Measurements from ENCODE around the gene PITPNC1. TPM values are rescaled to one million over a fixed set of nuclear protein-coding genes. Genes with fewer than 3 reads are reported as not detected.

PITPNC1 gene
- total RNA-seq, 4 donors from 2014 or later, result 2.3 to 8.6 (median 4.3) TPM

DNA sequence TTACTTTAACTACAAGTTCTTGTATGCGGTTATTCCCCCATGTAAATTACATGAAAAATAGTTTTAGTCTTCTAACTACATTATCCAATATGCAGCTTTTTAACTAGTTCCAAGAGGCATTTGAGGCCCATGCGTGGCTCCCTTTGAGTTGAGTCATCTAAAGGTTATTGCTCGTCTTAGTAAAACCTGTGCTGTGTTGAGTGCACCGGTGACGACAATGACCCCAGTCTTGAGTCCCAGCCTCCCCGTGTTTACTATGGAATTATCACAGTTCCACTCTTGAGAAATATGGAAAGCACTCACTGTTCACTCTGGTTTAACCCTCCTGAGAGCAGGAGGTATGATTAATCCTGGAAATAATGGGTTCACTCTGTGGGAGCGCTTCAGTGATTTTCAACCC lies 119.2 kb downstream of the PITPNC1 start:
- peaks cover 0 to 9% (median 7%) of the 10 kb centered on the region in 3 donors for H3K27me3 ChIP-seq
- no peak overlapping the region for H3K27ac ChIP-seq
- peaks cover 17 to 21% of the 10 kb centered on the region in 2 donors for H3K4me1 ChIP-seq
- intact Hi-C loops (cut with DNase I; ENCODE audit: low total_unique reads) (no loop called here), in situ Hi-C loops (cut with MboI; ENCODE audit: low sequenced_read_pairs in 4 of 4) (loop anchor here in 1 of 4 donors (25.0 kb wide), 1 partner anchor 191 kb away; no protein-coding TSS in a partner anchor)
- no peaks in the 10 kb centered on the region for H3K9me3 ChIP-seq
- no peak for ATAC-seq
- H3K36me3 ChIP-seq, result no peaks in the 10 kb centered on the region
- H3K4me3 ChIP-seq, result no peak overlapping the region
- TF ChIP-seq, protein P1, sequence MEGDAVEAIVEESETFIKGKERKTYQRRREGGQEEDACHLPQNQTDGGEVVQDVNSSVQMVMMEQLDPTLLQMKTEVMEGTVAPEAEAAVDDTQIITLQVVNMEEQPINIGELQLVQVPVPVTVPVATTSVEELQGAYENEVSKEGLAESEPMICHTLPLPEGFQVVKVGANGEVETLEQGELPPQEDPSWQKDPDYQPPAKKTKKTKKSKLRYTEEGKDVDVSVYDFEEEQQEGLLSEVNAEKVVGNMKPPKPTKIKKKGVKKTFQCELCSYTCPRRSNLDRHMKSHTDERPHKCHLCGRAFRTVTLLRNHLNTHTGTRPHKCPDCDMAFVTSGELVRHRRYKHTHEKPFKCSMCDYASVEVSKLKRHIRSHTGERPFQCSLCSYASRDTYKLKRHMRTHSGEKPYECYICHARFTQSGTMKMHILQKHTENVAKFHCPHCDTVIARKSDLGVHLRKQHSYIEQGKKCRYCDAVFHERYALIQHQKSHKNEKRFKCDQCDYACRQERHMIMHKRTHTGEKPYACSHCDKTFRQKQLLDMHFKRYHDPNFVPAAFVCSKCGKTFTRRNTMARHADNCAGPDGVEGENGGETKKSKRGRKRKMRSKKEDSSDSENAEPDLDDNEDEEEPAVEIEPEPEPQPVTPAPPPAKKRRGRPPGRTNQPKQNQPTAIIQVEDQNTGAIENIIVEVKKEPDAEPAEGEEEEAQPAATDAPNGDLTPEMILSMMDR (IDR thresholded peaks at IDR 0.05 in 4 of 5, conservative IDR thresholded peaks at IDR 0.05 in 1 of 5), result no peak
- TF ChIP-seq POLR2A (IDR thresholded peaks at IDR 0.05), result no peak
- DNase-seq, result no peak

DNA sequence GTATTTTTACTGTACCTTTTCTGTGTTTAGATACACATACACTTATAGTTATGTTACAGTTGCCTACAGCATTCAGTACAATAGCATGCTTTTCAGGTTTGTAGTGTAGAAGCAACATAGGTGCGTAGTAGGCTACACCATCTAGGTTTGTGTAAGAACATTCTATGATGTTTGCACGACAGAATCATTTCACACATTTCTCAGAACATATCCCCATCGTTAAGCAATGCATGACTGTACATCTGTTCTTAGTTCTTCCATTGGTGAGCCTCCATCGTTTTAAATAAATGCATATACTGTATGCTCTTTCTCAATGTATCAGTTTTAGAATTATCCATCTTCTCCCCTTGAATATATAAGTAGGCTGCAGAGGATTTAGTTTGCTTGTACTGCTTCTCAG lies 122.6 kb downstream of the PITPNC1 start:
- intact Hi-C loops (cut with DNase I; ENCODE audit: low total_unique reads) (no loop called here), in situ Hi-C loops (cut with MboI; ENCODE audit: low sequenced_read_pairs in 4 of 4) (loop anchor here in 1 of 4 donors (25.0 kb wide), 1 partner anchor 188 kb away; no protein-coding TSS in a partner anchor)
- Histone ChIP-seq H3K4me1 (no peaks in the 10 kb centered on the region), H3K27me3 (no peaks in the 10 kb centered on the region), H3K27ac (no peak overlapping the region), H3K36me3 (no peaks in the 10 kb centered on the region), H3K9me3 (no peaks in the 10 kb centered on the region), H3K4me3 (no peak overlapping the region)
- DNase-seq (no peak), ATAC-seq (no peak)
- no peak for TF ChIP-seq POLR2A (IDR thresholded peaks at IDR 0.05)

DNA sequence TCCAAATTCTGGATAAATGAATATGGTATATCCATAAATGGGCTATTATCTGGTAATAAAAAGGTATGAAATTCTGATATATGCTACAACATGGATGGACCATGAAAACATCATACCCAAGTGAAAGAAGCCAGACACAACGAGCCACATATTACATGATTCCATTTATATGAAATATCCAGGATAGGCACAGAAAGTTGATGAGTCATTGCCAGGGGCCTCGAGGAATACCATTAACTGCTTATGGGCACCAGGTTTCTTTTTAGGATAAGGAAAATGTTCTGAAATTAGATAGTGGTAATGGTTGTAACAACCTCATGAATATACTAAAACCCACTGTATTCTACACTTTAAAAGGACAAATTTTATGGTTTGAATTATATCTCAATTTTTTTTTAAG lies 123.2 kb downstream of the PITPNC1 start:
- TF ChIP-seq, protein P1 (IDR thresholded peaks at IDR 0.05 in 4 of 5, conservative IDR thresholded peaks at IDR 0.05 in 1 of 5), result no peak
- TF ChIP-seq POLR2A (IDR thresholded peaks at IDR 0.05), result no peak
- DNase-seq (no peak), ATAC-seq (no peak)
- H3K4me1 ChIP-seq, result no peaks in the 10 kb centered on the region
- intact Hi-C loops (cut with DNase I; ENCODE audit: low total_unique reads), result no loop called here
- no peak overlapping the region for H3K4me3 ChIP-seq
- no peak overlapping the region for H3K27ac ChIP-seq
- H3K36me3 ChIP-seq, result no peaks in the 10 kb centered on the region
- H3K27me3 ChIP-seq, result no peaks in the 10 kb centered on the region
- H3K9me3 ChIP-seq, result no peaks in the 10 kb centered on the region
- in situ Hi-C loops (cut with MboI; ENCODE audit: low sequenced_read_pairs in 4 of 4), result no loop called here

DNA sequence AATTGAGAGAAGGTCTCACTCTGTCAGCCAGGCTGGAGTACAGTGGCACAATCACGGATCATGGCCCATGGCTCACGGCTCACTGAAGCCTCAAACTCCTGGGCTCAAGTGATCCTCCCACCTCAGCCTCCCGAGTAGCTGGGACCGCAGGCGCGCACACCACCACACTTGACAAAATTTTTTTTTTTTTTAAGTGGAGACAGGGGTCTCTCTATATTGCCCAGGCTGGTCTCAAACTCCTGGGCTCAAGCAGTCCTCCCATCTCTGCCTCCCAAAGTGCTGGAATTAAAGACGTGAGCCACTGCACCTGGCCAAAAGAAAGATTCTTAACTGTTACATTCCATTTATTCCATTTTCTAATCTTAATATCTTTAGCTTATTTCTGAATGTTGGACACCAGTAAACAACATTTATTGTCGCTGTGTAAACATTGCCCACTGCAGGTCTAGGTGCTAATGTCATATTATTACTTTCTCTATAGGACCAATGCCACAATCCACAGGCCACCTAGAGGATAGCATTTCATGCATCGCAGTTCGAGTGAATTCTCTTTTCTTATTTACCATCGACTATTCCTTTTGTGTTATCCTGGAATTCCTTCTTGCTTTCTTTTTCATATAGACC lies 123.7 kb downstream of the PITPNC1 start:
- no peak for DNase-seq
- no peaks in the 10 kb centered on the region for H3K4me1 ChIP-seq
- H3K9me3 ChIP-seq, result no peaks in the 10 kb centered on the region
- no peak for ATAC-seq
- no peak overlapping the region for H3K27ac ChIP-seq
- H3K4me3 ChIP-seq, result no peak overlapping the region
- H3K27me3 ChIP-seq, result no peaks in the 10 kb centered on the region
- intact Hi-C loops (cut with DNase I; ENCODE audit: low total_unique reads) (no loop called here), in situ Hi-C loops (cut with MboI; ENCODE audit: low sequenced_read_pairs in 4 of 4) (no loop called here)
- TF ChIP-seq, protein P1 (IDR thresholded peaks at IDR 0.05 in 4 of 5, conservative IDR thresholded peaks at IDR 0.05 in 1 of 5), result no peak
- no peak for TF ChIP-seq POLR2A (IDR thresholded peaks at IDR 0.05)
- no peaks in the 10 kb centered on the region for H3K36me3 ChIP-seq

DNA sequence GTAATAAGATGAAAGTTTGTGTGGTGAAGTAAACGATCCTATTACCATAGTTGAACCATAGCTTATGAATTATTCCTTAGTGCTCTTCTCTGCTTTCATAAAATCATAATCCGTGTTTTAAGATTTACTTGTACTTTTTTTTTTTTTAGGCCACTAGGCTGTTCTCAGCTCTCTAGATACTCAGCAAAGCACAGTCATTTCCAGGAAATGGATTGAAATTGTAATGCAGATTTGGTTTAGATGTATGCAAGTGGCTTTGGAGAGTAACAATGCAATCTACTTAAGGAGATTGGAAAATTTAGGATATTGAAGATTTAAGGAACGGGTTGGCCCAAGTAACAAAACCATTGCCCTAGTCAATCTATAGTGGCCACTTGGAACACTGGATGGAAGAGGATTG lies 125.1 kb downstream of the PITPNC1 start:
- Histone ChIP-seq H3K4me3 (no peak overlapping the region), H3K36me3 (no peaks in the 10 kb centered on the region), H3K9me3 (no peaks in the 10 kb centered on the region), H3K27me3 (no peaks in the 10 kb centered on the region), H3K4me1 (no peaks in the 10 kb centered on the region), H3K27ac (no peak overlapping the region)
- TF ChIP-seq, protein P1 (IDR thresholded peaks at IDR 0.05 in 4 of 5, conservative IDR thresholded peaks at IDR 0.05 in 1 of 5), result no peak
- no peak for TF ChIP-seq POLR2A (IDR thresholded peaks at IDR 0.05)
- DNase-seq, result no peak
- intact Hi-C loops (cut with DNase I; ENCODE audit: low total_unique reads) (no loop called here), in situ Hi-C loops (cut with MboI; ENCODE audit: low sequenced_read_pairs in 4 of 4) (no loop called here)
- ATAC-seq, result no peak

All from gastrocnemius medialis (tissue), 4 donors.